ENCODE results near the gene TBC1D16.
"Not testable (repeated sequence)": the region's sequence is repeated elsewhere in the genome, so short reads cannot be mapped to it uniquely, and the experiment has no call there.

Gene TBC1D16

GRCh38 chr17:80050706-80051105 lies 15.0 kb upstream of the TBC1D16 start:
- FAIRE-seq = no peak

GRCh38 chr17:80049986-80050385 lies 14.3 kb upstream of the TBC1D16 start:
- FAIRE-seq = no peak

- FAIRE-seq = no peak
Observed at GRCh38 chr17:80047176-80047575, 11.5 kb upstream of the TBC1D16 start.

GRCh38 chr17:80046709-80047108 lies 11.0 kb upstream of the TBC1D16 start:
- FAIRE-seq = not testable (repeated sequence)

DNA sequence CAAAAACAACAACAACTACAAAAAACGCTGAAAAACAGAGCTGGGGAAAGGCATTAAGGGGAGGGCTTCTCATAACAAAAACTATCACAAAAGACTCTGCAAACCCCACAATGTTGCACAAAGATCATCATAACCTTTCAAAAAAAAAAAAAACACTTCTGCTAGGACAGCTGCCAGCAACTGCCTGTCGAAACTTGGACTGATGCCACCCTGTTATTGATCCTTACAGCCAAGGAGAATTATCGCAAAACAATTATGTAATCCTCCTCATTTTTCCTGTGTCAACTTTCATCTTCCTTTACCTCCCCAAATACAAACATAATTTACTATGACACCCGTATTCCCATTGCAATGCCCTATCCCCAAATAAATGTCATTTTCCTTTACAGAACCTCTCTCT lies 10.0 kb upstream of the TBC1D16 start:
- no peak for FAIRE-seq

GRCh38 chr17:80043963-80044362 lies 8.3 kb upstream of the TBC1D16 start:
- no peak for FAIRE-seq

GRCh38 chr17:80036715-80037477 lies 1.2 kb upstream of the TBC1D16 start:
- no peak for FAIRE-seq

DNA sequence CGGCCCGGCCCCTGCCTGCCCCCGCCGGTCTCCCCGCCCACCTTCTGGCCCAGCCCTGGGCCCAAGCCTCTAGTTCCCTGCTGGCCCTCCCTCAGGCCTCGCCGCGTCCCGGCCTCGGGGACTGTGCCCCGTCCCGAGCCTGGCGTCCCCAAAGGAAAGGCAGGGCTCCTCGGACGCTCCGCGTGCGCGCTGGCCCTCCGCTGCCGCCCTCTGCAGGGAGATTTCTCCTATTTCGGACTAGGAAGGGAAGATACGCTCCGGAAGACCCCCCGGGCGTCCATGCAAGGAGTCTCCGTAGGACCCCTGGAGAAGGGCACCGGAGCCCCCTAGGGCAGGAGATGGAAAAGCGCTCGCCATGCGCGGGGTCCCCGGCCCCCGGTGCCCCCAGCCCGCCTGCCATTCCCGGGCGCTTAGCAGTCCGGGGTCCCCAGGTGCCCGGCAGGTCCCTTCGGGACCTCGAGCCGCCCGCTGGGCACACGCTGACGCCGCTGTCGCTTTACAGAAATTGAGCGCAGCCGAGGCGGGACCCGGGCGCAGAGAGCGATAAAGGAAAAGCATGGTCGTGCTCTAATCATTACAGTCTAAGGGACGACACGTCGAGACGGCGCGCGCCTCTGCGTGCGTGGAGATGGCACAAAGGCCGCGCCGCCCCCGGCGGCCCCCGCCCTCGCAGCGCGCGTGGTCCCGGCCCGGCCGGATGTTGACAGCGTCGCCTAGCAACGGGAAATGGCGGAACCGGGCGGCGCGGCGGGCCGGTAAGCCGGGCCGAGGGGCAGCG lies 454 bp upstream of the TBC1D16 start, which contains the start of gene CCDC40:
TSS of gene CCDC40 (plus strand) at position 706 of the 778 bp plus-strand sequence. CDS start at position 727, 21 bp downstream.
- FAIRE-seq = no peak

GRCh38 chr17:80034791-80035686 lies 633 bp downstream of the TBC1D16 start:
- no peak for FAIRE-seq

GRCh38 chr17:80033840-80034239 lies 1.8 kb downstream of the TBC1D16 start:
- FAIRE-seq = no peak

DNA sequence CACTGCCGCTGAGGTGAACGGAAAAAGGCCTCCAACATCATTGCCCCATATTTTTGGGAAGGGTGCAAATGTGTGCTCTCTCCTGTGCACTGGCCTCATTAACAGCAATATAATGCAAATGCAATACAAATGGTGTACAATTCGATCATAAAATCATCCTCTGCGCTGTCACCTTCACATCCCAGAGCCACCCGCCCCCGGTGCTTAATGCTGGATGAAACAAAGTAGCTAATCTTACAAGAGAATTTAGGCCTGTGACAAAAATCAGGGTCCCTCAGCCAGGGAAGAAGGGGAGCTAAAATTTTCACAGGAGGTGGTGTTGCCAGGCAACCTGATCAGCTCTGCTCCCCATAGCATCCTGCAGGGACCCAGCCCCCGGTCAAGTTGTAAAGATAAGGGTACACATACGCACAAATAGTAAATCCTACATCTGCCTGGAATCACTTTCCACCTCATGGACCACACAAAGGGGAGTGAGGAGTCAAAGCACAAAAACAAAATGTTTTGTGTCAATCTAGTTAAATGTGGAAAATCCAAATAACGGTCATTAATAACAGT lies 3.0 kb downstream of the TBC1D16 start:
- no peak for FAIRE-seq

- no peak for FAIRE-seq
Observed at GRCh38 chr17:80031691-80032430, 3.8 kb downstream of the TBC1D16 start.

DNA sequence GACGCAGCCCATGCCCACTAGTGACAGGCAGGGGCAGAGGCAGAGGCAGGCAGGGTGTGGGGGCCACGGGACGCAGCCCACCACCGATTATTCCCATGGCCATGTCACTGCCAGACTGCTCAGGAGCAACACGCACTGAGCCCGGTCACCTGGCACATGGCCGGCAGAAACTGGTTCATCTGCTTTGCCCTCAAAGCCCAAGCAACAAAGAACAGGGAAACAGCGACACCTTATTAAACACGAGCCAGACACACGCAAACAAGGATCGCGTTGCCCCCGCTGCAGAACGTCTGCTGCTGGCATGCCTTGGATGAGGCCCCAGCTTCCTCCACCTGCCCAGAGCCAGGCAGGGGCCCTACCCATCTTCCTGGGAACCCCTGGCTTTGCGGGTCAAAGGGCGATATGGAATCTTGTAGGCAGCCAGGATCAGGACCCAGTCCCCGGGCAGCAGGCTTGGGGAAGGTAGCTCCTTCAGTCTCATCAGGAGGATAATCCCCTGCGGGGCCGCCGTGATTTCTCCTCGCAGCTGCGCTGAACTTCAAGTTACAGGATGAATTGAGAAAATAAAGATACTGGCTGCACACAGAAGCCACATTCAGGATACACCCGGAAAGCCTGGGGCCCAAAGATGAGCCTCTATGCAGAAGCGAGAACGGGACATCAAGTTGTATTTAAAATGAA lies 4.8 kb downstream of the TBC1D16 start:
- FAIRE-seq = no peak

GRCh38 chr17:80029258-80029974 lies 6.3 kb downstream of the TBC1D16 start:
- FAIRE-seq = no peak

GRCh38 chr17:80028030-80028429 lies 7.6 kb downstream of the TBC1D16 start:
- FAIRE-seq = no peak

- no peak for FAIRE-seq
Observed at GRCh38 chr17:80027043-80027435, 8.6 kb downstream of the TBC1D16 start.

DNA sequence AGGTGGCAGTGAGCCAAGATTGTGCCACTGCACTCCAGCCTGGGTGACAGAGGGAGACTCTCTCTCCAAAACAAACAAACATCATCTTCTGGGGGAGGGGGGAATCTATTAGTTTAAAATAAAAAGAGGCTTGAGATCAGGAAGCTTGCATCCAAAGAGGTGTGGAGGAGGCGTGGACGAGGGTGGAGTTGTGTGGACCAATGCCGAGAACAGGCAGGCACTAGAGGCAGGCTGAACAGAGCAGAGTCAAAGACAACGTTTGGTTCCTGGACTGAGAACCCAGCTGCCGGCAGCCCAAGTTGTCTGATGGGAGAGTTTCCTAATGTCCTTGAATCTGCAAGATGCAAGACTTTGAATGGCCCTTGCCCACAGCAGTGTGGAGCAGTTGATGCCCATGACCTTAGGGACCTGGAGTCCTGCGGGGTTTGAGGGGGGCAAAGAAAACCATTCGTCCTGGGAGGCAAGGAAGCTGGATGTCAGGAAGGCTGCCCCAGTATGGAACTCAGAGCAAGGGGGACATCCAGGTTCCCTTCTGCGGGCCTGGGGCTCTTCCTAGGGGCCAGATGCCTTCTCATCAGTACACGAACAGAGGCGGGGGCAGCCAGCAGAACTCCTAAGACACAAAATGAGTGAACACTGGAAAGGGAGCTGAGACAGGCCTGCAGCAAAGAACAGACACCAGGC lies 9.2 kb downstream of the TBC1D16 start:
- FAIRE-seq = no peak

- FAIRE-seq = no peak
Observed at GRCh38 chr17:80025796-80026195, 9.9 kb downstream of the TBC1D16 start.

GRCh38 chr17:80025140-80025539 lies 10.5 kb downstream of the TBC1D16 start:
- no peak for FAIRE-seq
